GM19328 (cell line): ENCODE data around the gene EID1.
"Not testable (repeated sequence)": the region's sequence is repeated elsewhere in the genome, so short reads cannot be mapped to it uniquely, and the experiment has no call there.

Source experiments
- ATAC-seq: cut with Tn5 transposase; IDR thresholded peaks from one replicate; pipeline ENCODE4 v1.9.1; 2021; ENCODE audit warnings: mild to moderate bottlenecking, moderate library complexity; ENCODE audit not compliant: unreplicated experiment

The EID1 gene

GRCh38 chr15:48905847-48906246 is 27.9 kb downstream of the EID1 start:
- no peak for ATAC-seq

- ATAC-seq: not testable (repeated sequence)
Measured at GRCh38 chr15:48909313-48909712, 31.4 kb downstream of the EID1 start.

- ATAC-seq: not testable (repeated sequence)
Measured at GRCh38 chr15:48910554-48910953, 32.6 kb downstream of the EID1 start.

- no peak for ATAC-seq
Measured at GRCh38 chr15:48913141-48913540, 35.2 kb downstream of the EID1 start.

- ATAC-seq: no peak
Measured at GRCh38 chr15:48914717-48915116, 36.8 kb downstream of the EID1 start.

- ATAC-seq: no peak
Measured at GRCh38 chr15:48915861-48916260, 37.9 kb downstream of the EID1 start.

- ATAC-seq: no peak
Measured at GRCh38 chr15:48916721-48917120, 38.8 kb downstream of the EID1 start.

- ATAC-seq: no peak
Measured at GRCh38 chr15:48922046-48922445, 44.1 kb downstream of the EID1 start.

- no peak for ATAC-seq
Measured at GRCh38 chr15:48924528-48925393, 46.8 kb downstream of the EID1 start.

GRCh38 chr15:48925714-48926223 is 47.8 kb downstream of the EID1 start:
- ATAC-seq: no peak

GRCh38 chr15:48928877-48929538 is 51.1 kb downstream of the EID1 start:
- ATAC-seq: no peak

- no peak for ATAC-seq
Measured at GRCh38 chr15:48929661-48930060, 51.7 kb downstream of the EID1 start.
